ENCODE data around the gene PMIS2.

DNA sequence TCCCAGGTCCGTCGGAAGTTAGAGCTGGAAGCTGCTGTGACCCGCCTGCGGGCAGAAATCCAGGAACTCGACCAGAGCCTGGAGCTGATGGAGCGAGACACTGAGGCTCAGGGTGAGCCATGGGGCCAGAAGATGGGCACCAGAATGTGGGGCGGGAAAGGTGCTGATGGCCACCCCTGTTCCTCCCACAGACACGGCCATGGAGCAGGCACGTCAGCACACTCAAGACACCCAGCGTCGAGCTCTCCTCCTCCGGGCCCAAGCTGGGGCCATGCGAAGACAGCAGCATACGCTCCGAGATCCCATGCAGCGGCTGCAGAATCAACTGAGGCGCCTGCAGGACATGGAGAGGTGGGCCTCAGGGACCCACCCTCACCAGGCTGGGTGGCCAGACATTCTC lies 29.1 kb downstream of the PMIS2 start:
- no peak for TF ChIP-seq EZH2 (IDR thresholded peaks at IDR 0.05; ENCODE audit: insufficient read depth, poor library complexity, severe bottlenecking)
- no peak for TF ChIP-seq EZH2phosphoT487 (IDR thresholded peaks at IDR 0.05; ENCODE audit: insufficient read depth, low read depth)
